ENCODE measurements around the gene TARBP1.
A peak's percentile ranks its signal among the peaks of the same experiment; 100 is the strongest.
"Not testable (repeated sequence)": the region's sequence is repeated elsewhere in the genome, so short reads cannot be mapped to it uniquely, and the experiment has no call there.

Gene TARBP1

GRCh38 chr1:234375672-234376071, 103.3 kb downstream of the TARBP1 start:
- H3K9me3 Mint-ChIP-seq = peaks cover 6% of the 10 kb centered on the region
- H3K4me3 Mint-ChIP-seq = peak overlapping the region; percentile 48
- peaks cover 61% of the 10 kb centered on the region for H3K4me1 Mint-ChIP-seq (ENCODE audit: low read depth)
- no peak overlapping the region for H3K27ac Mint-ChIP-seq
- H3K27me3 Mint-ChIP-seq = no peaks in the 10 kb centered on the region
- H3K36me3 Mint-ChIP-seq (ENCODE audit: low read depth) = peaks cover 52% of the 10 kb centered on the region

GRCh38 chr1:234373959-234374254, 105.1 kb downstream of the TARBP1 start:
- H3K9me3 Mint-ChIP-seq = no peaks in the 10 kb centered on the region
- no peaks in the 10 kb centered on the region for H3K27me3 Mint-ChIP-seq
- H3K36me3 Mint-ChIP-seq (ENCODE audit: low read depth) = peaks cover 37% of the 10 kb centered on the region
- H3K4me1 Mint-ChIP-seq (ENCODE audit: low read depth) = peaks cover 64% of the 10 kb centered on the region
- H3K4me3 Mint-ChIP-seq = peak overlapping the region; percentile 96
- H3K27ac Mint-ChIP-seq = peak overlapping the region; percentile 99

- H3K27ac Mint-ChIP-seq = peak within 1 kb of the TSS; percentile 99
- H3K36me3 Mint-ChIP-seq (ENCODE audit: low read depth) = peaks cover 31% of the 10 kb centered on the region
- H3K4me3 Mint-ChIP-seq = peak within 1 kb of the TSS; percentile 96
- H3K27me3 Mint-ChIP-seq = no peaks in the 10 kb centered on the region
- no peaks in the 10 kb centered on the region for H3K9me3 Mint-ChIP-seq
- H3K4me1 Mint-ChIP-seq (ENCODE audit: low read depth) = peaks cover 66% of the 10 kb centered on the region
Measured at GRCh38 chr1:234373064-234373958, 105.7 kb downstream of the TARBP1 start, which contains the start of gene COA6. COA6 (plus strand) TSS chr1:234373456; CDS start chr1:234373467, 11 bp downstream.

- Mint-ChIP-seq H3K36me3 (ENCODE audit: low read depth) (peaks cover 20% of the 10 kb centered on the region), H3K27ac (peak overlapping the region; percentile 99), H3K4me1 (ENCODE audit: low read depth) (peaks cover 63% of the 10 kb centered on the region)
Measured at GRCh38 chr1:234372011-234372757, 106.8 kb downstream of the TARBP1 start.

GRCh38 chr1:234371414-234371813, 107.6 kb downstream of the TARBP1 start:
- peaks cover 15% of the 10 kb centered on the region for H3K36me3 Mint-ChIP-seq (ENCODE audit: low read depth)
- no peaks in the 10 kb centered on the region for H3K27me3 Mint-ChIP-seq
- H3K4me3 Mint-ChIP-seq = no peak overlapping the region
- H3K9me3 Mint-ChIP-seq = no peaks in the 10 kb centered on the region
- no peak overlapping the region for H3K27ac Mint-ChIP-seq
- peaks cover 59% of the 10 kb centered on the region for H3K4me1 Mint-ChIP-seq (ENCODE audit: low read depth)

More at GRCh38 chr1:234372011-234372757, 106.8 kb downstream of the TARBP1 start:
- peak overlapping the region; percentile 96 for H3K4me3 Mint-ChIP-seq
- no peaks in the 10 kb centered on the region for H3K9me3 Mint-ChIP-seq
- no peaks in the 10 kb centered on the region for H3K27me3 Mint-ChIP-seq

GRCh38 chr1:234369784-234370183, 109.2 kb downstream of the TARBP1 start:
- Mint-ChIP-seq H3K27me3 (no peaks in the 10 kb centered on the region), H3K4me1 (ENCODE audit: low read depth) (peaks cover 44% of the 10 kb centered on the region), H3K9me3 (no peaks in the 10 kb centered on the region), H3K4me3 (no peak overlapping the region), H3K27ac (peak overlapping the region; percentile 4), H3K36me3 (ENCODE audit: low read depth) (peaks cover 5% of the 10 kb centered on the region)

GRCh38 chr1:234369033-234369430, 109.9 kb downstream of the TARBP1 start:
- no peak overlapping the region for H3K4me3 Mint-ChIP-seq
- peaks cover 37% of the 10 kb centered on the region for H3K4me1 Mint-ChIP-seq (ENCODE audit: low read depth)
- H3K9me3 Mint-ChIP-seq = no peaks in the 10 kb centered on the region
- peak overlapping the region; percentile 45 for H3K27ac Mint-ChIP-seq
- no peaks in the 10 kb centered on the region for H3K27me3 Mint-ChIP-seq
- H3K36me3 Mint-ChIP-seq (ENCODE audit: low read depth) = no peaks in the 10 kb centered on the region

- H3K27ac Mint-ChIP-seq = peak overlapping the region; percentile 45
- H3K36me3 Mint-ChIP-seq (ENCODE audit: low read depth) = no peaks in the 10 kb centered on the region
- no peaks in the 10 kb centered on the region for H3K27me3 Mint-ChIP-seq
- H3K4me1 Mint-ChIP-seq (ENCODE audit: low read depth) = peaks cover 37% of the 10 kb centered on the region
- no peaks in the 10 kb centered on the region for H3K9me3 Mint-ChIP-seq
- H3K4me3 Mint-ChIP-seq = peak overlapping the region; percentile 2
Measured at GRCh38 chr1:234368320-234369032, 110.5 kb downstream of the TARBP1 start.

GRCh38 chr1:234362558-234362957, 116.4 kb downstream of the TARBP1 start:
- Mint-ChIP-seq H3K36me3 (ENCODE audit: low read depth) (no peaks in the 10 kb centered on the region), H3K4me3 (no peak overlapping the region), H3K4me1 (ENCODE audit: low read depth) (no peaks in the 10 kb centered on the region), H3K27ac (no peak overlapping the region), H3K9me3 (no peaks in the 10 kb centered on the region), H3K27me3 (no peaks in the 10 kb centered on the region)

GRCh38 chr1:234361102-234361603, 117.8 kb downstream of the TARBP1 start:
- Mint-ChIP-seq H3K4me1 (ENCODE audit: low read depth) (no peaks in the 10 kb centered on the region), H3K27ac (no peak overlapping the region), H3K9me3 (no peaks in the 10 kb centered on the region), H3K36me3 (ENCODE audit: low read depth) (no peaks in the 10 kb centered on the region), H3K4me3 (no peak overlapping the region), H3K27me3 (no peaks in the 10 kb centered on the region)

GRCh38 chr1:234357831-234358230, 121.1 kb downstream of the TARBP1 start:
- Mint-ChIP-seq H3K4me1 (ENCODE audit: low read depth) (no peaks in the 10 kb centered on the region), H3K36me3 (ENCODE audit: low read depth) (no peaks in the 10 kb centered on the region), H3K27ac (no peak overlapping the region), H3K9me3 (no peaks in the 10 kb centered on the region), H3K4me3 (peak overlapping the region; percentile 87), H3K27me3 (no peaks in the 10 kb centered on the region)

GRCh38 chr1:234356615-234357269, 122.2 kb downstream of the TARBP1 start:
- H3K36me3 Mint-ChIP-seq (ENCODE audit: low read depth); H3K4me1 Mint-ChIP-seq (ENCODE audit: low read depth); H3K27me3 Mint-ChIP-seq; H3K9me3 Mint-ChIP-seq: not testable (repeated sequence)
- Mint-ChIP-seq H3K27ac (peak overlapping the region; percentile 81), H3K4me3 (peak overlapping the region; percentile 87)

GRCh38 chr1:234355782-234356510, 123.0 kb downstream of the TARBP1 start:
- H3K27me3 Mint-ChIP-seq = peaks cover 5% of the 10 kb centered on the region
- H3K27ac Mint-ChIP-seq = peak overlapping the region; percentile 81
- H3K9me3 Mint-ChIP-seq = no peaks in the 10 kb centered on the region
- H3K4me3 Mint-ChIP-seq = peak overlapping the region; percentile 87
- no peaks in the 10 kb centered on the region for H3K36me3 Mint-ChIP-seq (ENCODE audit: low read depth)
- H3K4me1 Mint-ChIP-seq (ENCODE audit: low read depth) = no peaks in the 10 kb centered on the region

- Mint-ChIP-seq H3K4me1 (ENCODE audit: low read depth) (no peaks in the 10 kb centered on the region), H3K9me3 (no peaks in the 10 kb centered on the region), H3K4me3 (no peak overlapping the region), H3K27ac (no peak overlapping the region), H3K27me3 (peaks cover 18% of the 10 kb centered on the region), H3K36me3 (ENCODE audit: low read depth) (no peaks in the 10 kb centered on the region)
Measured at GRCh38 chr1:234348964-234349363, 130.0 kb downstream of the TARBP1 start.
